Measurements from ENCODE around the gene CXCL1.
"Not testable (repeated sequence)": the region's sequence is repeated elsewhere in the genome, so short reads cannot be mapped to it uniquely, and the experiment has no call there.

Gene CXCL1

DNA sequence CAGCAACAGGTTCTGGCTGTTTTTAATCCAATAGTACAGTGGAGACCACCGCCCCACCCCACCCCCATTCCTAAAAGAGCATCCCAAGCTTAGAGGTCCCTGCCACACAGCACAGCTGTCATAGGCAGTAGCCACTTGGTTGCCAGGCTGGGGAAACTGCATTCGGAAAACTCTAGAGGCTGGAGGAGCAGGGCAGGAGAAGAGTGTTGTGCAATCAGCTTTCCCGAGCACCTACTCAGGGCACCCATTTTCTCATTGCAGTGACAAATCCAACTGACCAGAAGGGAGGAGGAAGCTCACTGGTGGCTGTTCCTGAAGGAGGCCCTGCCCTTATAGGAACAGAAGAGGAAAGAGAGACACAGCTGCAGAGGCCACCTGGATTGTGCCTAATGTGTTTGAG, 1.1 kb downstream of the CXCL1 start:
- no peak for DNase-seq
- in situ Hi-C loops (cut with MboI; ENCODE audit: low pct_unique_long_range_greater_than_20kb, low sequenced_read_pairs) = no loop called here

DNA sequence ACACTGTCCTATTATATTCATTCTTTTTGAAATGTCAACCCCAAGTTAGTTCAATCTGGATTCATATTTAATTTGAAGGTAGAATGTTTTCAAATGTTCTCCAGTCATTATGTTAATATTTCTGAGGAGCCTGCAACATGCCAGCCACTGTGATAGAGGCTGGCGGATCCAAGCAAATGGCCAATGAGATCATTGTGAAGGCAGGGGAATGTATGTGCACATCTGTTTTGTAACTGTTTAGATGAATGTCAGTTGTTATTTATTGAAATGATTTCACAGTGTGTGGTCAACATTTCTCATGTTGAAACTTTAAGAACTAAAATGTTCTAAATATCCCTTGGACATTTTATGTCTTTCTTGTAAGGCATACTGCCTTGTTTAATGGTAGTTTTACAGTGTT, 1.6 kb downstream of the CXCL1 start:
- in situ Hi-C loops (cut with MboI; ENCODE audit: low pct_unique_long_range_greater_than_20kb, low sequenced_read_pairs) = no loop called here
- DNase-seq = no peak

DNA sequence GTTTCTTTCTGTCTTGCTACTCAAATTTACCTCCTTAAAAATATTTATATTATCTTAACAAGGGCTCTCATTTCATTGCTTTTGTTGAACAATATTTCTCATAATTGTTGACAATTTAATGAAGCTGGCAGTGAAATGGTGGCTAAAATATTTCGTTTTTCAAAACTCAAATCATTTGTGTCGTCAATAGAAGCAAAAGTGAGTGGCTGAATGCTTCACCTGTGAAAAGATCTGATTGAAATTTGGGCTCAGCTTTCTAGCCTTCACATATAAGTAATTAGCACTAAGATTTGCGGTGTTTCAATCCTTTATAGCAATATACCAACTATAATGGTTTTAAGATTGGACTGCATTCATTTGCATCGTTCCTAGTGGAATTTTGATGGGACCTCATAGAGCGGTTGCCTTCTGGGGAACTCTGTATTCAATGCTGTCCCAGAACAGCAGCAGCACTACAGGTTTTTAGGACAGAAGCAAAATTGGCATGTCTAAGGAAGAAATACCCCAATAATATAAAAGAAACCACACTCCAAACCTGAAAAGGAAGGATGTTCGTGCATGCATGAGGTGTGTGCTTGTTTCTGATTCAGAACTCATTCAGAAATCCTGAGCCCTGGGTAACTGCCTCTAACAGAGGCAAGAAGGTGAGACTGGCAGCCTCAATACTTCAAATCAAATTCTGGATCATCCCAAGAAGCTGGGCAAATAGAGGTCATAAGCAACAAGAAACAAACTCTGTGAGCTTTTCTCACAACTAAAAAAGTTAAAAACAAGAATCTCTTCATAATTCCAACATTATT, 2.5 kb downstream of the CXCL1 start:
- DNase-seq = no peak
- in situ Hi-C loops (cut with MboI; ENCODE audit: low pct_unique_long_range_greater_than_20kb, low sequenced_read_pairs) = no loop called here

DNA sequence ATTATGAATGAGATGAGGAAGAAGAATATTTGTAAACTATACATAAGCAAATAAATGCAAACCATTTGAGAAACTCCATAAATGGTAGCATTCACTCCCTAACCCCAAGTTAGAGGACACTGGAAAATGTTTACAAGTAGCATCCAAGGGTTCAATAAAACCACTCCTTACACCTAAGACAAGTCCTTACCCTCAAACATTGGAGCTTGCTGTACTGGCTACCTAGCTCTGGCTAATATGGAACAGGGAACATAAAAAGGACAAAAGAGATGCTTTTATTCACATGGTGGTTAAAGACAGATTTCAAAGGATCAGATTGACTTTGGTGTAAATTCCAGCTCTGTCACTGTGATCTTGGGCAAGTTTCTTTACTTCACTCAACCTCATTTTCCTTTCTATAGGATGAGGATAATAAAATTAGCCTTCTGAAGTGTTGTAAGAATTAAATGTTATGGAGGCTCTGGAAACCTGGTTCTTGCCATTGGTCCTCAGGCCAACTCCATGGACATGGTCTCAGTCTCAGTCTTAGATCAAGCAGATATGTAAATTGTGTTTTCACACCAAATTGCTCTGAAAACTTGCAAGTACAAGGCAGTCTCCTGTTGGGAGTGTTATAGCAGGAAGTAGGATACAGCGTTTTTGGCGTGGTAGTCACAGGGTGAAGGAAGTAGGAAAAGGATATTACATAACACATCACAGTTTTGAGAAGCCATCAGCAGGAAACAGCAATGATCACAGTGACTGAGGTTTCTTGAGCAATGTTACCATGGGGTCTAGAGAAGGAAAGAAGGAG, 3.3 kb downstream of the CXCL1 start:
- in situ Hi-C loops (cut with MboI; ENCODE audit: low pct_unique_long_range_greater_than_20kb, low sequenced_read_pairs) = no loop called here
- no peak for DNase-seq

DNA sequence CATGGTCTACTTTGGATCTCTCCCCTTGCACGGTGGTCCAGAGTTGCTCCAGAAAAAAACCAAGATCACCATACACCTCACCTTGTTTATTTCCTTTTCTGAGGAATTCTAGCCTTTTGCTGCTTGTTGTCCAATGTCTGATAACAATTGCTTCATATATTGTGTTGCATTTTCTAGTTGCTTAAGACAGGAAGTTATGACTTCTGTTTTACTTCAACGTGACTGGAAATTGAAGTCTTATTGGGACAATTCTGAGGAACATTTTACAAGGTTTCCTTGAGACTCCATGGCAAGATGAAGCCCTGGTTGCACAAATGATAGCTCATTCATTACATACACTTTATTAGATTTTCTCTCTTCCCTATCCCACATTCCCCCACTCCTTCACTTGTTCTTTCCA, 5.2 kb downstream of the CXCL1 start:
- DNase-seq = no peak
- in situ Hi-C loops (cut with MboI; ENCODE audit: low pct_unique_long_range_greater_than_20kb, low sequenced_read_pairs) = no loop called here

DNA sequence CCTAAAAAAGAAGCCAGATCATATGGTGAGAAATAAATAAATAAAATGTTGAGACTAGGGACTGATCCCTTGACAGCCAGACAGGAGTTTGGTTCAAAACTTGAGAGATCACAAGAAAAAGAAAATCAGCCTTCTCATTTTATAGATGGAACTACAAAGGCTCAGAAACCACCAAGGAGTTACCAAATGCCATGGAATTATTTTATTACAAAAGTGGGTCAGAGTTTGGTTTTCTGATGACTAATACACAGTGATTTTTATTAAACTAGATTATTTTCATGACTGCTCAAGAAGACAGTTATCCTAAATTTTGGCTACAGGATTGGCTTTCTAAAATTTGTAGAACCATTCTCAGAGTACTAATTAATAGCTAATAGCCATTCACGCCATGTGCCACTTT, 6.2 kb downstream of the CXCL1 start:
- in situ Hi-C loops (cut with MboI; ENCODE audit: low pct_unique_long_range_greater_than_20kb, low sequenced_read_pairs) = no loop called here
- no peak for DNase-seq

DNA sequence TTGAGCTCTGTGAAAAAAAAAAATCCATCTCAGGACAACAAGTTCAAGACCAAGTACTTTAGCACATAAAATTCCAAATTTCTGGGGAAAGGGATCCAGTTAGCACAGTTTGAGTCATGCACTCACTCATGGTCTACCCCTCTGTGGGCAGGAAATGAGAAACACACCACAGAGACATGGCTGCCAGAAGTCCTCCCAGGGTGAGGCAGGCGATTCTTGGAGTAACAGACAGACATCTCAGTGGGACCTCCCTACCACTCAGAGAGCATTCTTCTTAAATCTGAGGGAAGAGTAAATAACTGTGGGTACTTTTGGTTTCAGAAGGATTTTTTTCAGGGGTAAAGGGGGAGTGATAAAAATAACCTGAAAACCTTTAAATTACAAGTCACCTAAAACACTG, 14.1 kb downstream of the CXCL1 start:
- DNase-seq = no peak
- in situ Hi-C loops (cut with MboI; ENCODE audit: low pct_unique_long_range_greater_than_20kb, low sequenced_read_pairs) = no loop called here

DNA sequence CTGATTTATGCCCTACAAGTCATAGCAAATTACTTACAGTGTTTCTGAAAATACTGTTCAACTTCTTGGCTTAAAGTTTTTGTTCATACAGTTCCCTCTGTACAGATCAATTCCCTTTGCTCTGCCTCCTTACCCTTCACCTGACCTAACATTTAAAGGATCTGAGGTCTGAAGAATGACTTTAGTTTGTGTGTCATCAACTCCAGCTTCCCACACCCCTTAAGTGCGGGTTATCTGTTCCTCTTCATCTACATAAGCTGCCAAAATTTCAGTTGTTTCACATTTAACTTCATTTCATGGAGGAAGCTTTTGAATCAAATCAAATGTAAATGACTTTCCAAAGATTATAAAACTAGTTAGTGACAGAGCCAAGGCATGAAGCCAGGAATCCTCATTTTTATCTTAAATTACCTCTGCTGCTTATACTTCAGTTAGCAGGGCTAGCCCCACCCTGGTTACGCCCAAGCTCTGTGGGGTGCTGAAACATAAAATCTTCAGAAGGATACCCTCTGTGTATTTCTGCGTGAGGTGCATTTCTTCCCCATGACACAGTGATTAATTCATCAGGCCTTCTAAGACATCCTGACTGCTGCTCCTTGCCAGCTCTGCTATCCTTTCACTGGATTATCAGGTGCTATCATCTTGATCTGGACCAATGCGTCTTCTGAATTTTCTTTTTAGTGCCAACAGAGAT, 16.5 kb downstream of the CXCL1 start:
- in situ Hi-C loops (cut with MboI; ENCODE audit: low pct_unique_long_range_greater_than_20kb, low sequenced_read_pairs) = no loop called here
- DNase-seq = no peak

DNA sequence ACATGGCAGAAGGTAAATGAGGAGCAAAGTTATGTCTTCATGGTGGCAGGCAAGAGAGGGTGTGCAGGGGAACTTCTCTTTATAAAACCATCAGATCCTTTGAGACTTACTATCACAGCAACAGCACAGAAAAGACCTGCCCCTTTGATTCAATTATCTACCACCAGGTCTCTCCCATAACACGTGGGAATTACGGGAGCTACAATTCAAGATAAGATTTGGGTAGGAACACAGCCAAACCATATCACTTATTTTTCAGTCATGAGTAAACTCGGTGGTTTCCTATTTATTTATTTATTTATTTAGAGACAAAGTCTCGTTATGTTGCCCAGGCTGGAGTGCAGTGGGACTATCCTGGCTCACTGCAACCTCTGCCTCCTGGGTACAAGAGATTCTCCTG, 22.1 kb downstream of the CXCL1 start:
- in situ Hi-C loops (cut with MboI; ENCODE audit: low pct_unique_long_range_greater_than_20kb, low sequenced_read_pairs) = no loop called here
- DNase-seq = no peak

DNA sequence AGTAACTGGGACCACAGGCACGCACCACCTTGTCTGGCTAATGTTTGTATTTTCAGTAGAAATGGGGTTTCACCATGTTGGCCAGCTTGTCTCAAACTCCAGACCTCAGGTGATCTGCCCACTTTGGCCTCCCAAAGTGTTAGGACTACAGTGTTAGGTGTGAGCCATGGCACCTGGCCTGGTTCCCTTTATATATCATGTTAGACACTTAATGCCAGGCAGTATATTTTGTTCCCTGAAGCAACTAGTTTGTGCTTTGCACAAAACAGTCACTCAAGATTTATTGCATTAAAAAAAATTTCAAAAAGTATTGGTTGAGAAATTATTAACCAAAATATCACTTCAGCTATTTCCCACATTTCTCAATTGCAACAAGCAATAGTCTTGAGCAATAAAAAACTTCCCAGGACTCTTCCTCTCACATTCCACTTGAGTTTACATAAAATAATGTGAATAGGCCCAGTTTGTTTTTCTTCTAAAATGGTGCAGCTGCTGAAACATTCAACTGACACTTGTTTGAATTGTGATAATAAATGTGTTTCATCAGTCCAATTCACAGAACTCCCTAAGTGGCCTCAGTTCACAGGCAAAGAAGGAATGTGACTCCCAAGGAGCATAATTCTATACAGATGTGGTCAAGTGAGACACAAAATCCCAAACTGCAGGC, 22.7 kb downstream of the CXCL1 start:
- in situ Hi-C loops (cut with MboI; ENCODE audit: low pct_unique_long_range_greater_than_20kb, low sequenced_read_pairs) = no loop called here

DNA sequence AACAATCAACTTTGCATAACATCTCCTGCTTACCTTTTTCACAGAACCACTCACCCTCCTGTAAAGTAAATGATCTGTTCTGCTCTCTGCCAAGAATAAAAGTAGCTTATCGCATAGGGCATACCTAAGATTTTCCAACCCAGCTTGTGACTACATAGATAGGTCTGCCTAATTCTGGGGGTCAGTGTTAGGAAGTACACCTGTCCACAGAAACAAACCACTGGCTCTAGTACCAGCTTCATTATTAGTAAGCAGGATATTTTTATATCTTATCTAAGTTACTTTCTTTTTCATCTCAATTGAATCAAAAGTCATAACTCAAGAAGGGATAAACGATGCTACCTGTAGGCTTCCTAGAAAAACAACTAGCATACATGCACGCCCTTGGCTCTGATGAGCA, 23.8 kb downstream of the CXCL1 start:
- in situ Hi-C loops (cut with MboI; ENCODE audit: low pct_unique_long_range_greater_than_20kb, low sequenced_read_pairs) = no loop called here
- no peak for DNase-seq

More for the DNA sequence above, 22.7 kb downstream of the CXCL1 start:
- no peak for DNase-seq

DNA sequence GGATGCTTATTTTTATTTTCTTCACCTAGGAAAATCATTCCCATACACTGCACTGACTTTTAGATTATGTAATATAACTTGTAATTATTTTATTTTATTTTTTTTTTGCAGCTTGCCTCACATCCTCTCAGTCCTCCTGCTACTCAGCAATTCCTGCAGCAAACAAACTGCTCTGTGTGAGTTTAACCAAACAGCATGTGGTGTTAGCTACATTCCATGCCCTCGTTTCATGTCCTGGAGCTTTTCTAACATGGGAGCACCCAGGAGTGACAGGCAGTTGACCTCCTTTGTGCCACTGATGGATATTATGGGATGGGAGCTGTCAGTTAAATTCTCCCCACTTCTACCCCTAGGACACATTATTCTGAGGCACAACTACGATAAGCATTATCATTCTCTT, 24.8 kb downstream of the CXCL1 start:
- in situ Hi-C loops (cut with MboI; ENCODE audit: low pct_unique_long_range_greater_than_20kb, low sequenced_read_pairs) = no loop called here
- DNase-seq = no peak

DNA sequence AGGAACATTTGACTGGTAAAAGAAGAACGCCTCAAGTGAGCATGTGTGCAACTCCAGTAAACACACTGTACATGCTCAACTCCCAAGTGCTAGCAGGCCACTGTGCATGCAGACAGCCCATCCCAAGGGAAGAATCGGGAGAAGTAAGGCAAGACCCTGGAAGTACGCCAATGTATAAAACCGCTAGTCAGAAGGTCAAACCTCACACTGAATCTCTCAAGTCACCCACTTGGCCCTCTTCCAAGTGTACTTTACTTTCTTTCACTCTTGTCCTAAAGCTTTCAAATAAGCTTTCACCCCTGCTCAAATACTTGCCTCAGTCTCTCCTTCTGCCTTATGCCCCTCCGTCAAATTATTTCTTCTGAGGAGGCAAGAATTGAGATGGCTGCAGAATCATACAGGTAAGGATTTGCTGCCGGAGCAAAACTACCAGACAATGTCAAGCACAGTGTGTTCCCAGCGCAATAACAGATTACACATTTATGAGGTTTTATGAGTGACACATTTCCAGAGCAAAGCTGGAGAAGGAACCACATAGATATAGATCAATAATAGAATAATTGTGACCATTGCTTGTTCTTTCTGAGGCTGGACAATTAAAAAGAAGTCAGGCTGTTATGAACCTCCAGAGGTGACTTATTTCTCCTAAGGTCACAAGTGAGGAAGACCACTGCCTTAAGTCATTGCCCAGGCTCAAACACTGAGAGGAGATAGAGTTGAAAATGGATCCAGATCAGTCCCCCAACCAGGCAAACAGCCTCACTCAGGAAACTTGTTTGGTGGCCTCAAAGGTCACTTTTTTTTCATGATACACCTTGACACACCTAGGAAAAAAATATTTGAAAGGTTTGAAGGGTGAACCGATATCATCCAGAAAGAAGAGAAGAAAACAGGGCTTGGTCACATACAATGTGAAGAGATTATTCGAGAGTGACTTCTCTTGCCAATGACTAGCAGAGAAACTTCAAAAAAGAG, 26.3 kb downstream of the CXCL1 start:
- in situ Hi-C loops (cut with MboI; ENCODE audit: low pct_unique_long_range_greater_than_20kb, low sequenced_read_pairs) = no loop called here
- no peak for DNase-seq

DNA sequence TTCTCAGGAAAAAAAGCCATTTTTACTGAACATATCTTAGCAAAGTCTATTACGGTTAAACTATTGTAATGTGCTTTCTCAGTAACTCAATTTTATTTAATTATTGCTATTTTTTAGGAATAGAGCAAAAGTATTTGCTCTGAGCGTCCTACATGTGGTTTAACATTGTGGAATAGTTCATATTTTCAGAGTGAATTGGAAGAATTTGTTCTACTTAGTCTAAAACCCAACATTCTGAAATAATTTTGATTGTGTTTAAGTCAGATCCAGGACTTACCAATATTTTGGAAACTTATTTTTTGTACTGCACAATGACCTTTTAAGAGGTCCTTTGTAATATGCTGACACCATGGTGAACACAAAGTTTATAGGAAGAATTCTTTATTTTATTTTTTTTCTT, 27.2 kb downstream of the CXCL1 start:
- in situ Hi-C loops (cut with MboI; ENCODE audit: low pct_unique_long_range_greater_than_20kb, low sequenced_read_pairs) = no loop called here
- no peak for DNase-seq

DNA sequence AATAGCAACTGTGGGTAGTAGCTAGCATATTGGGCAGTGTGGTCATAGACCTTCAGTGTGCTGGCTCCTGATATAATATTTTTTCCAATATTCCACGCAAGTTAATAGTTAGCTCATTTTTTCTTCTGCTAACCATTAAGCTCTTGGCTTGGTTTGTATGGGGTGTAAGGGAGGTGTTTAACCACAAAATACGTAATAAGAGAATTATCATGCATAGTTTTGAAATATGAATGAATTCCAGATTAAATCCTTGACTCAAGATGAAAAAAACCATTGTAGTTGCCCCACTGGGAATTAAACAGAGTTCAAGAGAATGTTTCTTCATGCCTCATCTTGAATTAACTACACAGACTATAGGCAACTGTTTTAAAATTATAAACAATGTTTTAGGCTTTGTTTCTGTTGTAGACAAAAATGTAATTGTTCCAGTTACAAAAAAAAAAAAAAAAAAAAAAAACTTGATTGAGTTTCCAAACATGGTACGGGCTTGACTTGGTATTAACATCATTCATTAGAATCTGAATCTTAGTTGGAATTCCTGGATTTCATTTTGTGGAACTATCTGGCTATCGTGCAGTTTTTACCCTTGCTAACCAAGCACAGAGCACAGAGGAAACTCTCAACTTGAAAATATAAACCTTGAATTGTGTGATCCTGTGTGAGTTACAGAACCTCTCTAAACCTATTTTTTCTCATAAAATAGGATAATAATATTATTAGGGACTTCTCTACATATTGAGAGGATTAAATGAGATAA, 28.4 kb downstream of the CXCL1 start:
- in situ Hi-C loops (cut with MboI; ENCODE audit: low pct_unique_long_range_greater_than_20kb, low sequenced_read_pairs) = no loop called here
- DNase-seq = no peak

DNA sequence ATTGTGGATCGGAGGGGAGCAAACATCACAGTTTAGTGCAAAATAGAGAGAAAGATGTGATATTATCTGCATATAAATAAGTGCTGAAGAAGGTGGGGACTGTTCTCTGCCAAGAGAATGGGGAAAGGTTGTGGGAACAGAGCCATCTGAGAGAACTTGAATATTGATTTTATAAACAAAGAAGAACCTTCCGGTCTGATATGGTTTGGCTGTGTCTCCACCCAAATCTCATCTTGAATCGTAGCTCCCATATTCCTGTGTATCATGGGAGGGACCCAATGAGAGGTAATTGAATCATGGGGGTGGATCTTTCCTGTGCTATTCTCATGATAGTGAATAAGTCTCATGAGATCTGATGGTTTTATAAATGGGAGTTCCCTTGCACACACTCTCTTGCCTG, 30.1 kb downstream of the CXCL1 start:
- in situ Hi-C loops (cut with MboI; ENCODE audit: low pct_unique_long_range_greater_than_20kb, low sequenced_read_pairs) = not testable (repeated sequence)

DNA sequence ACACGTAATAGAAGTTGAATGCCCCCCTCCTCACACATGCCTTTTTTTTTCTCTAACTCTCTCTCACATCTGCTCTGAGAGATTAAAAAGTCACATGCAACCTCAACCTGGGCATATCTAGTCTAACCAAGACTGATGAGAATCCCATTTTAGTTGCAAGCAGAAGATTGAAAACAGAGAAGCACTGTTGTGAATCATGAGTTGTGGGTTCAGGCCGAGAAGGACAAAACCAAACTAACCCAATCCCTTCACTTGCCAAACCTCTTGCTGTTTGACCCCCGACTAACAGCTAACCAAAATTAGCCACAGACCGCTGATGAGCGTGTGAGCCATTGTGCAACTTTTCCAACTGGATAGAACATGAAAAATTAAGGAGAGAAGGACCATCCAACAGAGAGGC, 31.8 kb downstream of the CXCL1 start:
- DNase-seq = no peak
- in situ Hi-C loops (cut with MboI; ENCODE audit: low pct_unique_long_range_greater_than_20kb, low sequenced_read_pairs) = no loop called here

More for the DNA sequence above, 30.1 kb downstream of the CXCL1 start:
- not testable (repeated sequence) for DNase-seq
